Ovary (tissue), 9 donors: ENCODE measurements around the gene ATP9A. TPM values are rescaled to one million over a fixed set of nuclear protein-coding genes. Genes with fewer than 3 reads are reported as not detected.

Source experiments
- DNase-seq, 5 donors: peaks; one replicate each; pipeline ENCODE4 v3.0.0-alpha.2; 2019 to 2020
- H3K27ac ChIP-seq, 2 donors: fragments of 200-600 bp; one replicate each; pipeline versions ENCODE4 v1.5.1 to v1.8.0; 2019 to 2022
- H3K27me3 ChIP-seq: fragments of 200-600 bp; one replicate; pipeline ENCODE4 v1.8.0; 2022
- H3K36me3 ChIP-seq: fragments of 200-600 bp; sonication (generic); one replicate; pipeline ENCODE4 v1.5.1; 2019
- H3K4me1 ChIP-seq: one replicate; pipeline ENCODE4 v1.8.1; 2013; ENCODE audit warnings: mild to moderate bottlenecking, moderate library complexity; ENCODE audit not compliant: insufficient read depth
- H3K4me3 ChIP-seq: fragments of 200-600 bp; sonication (generic); one replicate; pipeline ENCODE4 v1.5.1; 2017
- H3K9me3 ChIP-seq, 2 donors: fragments of 200-600 bp in 1 of 2; sonication (generic) in 1 of 2; one replicate each; pipeline versions ENCODE4 v1.5.1 to v1.8.1; 2013 to 2019; ENCODE audit warnings: mild to moderate bottlenecking in 1 of 2, moderate library complexity in 1 of 2
- CTCF ChIP-seq, 3 donors: fragments of 450-650 bp in 2 of 3; fragments of 200-600 bp in 1 of 3; IDR thresholded peaks; one replicate each; pipeline versions ENCODE4 v1.5.1 to v1.8.0; 2016 to 2022; ENCODE audit warnings: antibody characterized with exemption in 3 of 3, mild to moderate bottlenecking in 1 of 3
- EP300 ChIP-seq: sonication (generic); formaldehyde crosslinking; IDR thresholded peaks from one replicate; pipeline ENCODE4 v1.6.1; 2017; ENCODE audit warnings: antibody characterized with exemption
- POLR2A ChIP-seq: fragments of 450-650 bp; IDR thresholded peaks from one replicate; pipeline ENCODE4 v1.6.1; 2017; ENCODE audit warnings: antibody characterized with exemption, mild to moderate bottlenecking, moderate library complexity
- WGBS, 3 donors: extraction: QIAGEN DNeasy Blood & Tissue Kit in 1 of 3; methylation state at CpG; one replicate each; pipeline versions ENCODE4 v1.1.5 to v1.1.7; 2013 to 2017; 5-methylcytosine and 5-hydroxymethylcytosine counted together
- intact Hi-C, 4 donors: fragments of 100-400 bp; cut with DNase I; formaldehyde crosslinking; loops; one replicate each; pipeline versions ENCODE4 v1.11.0 to v1.15.1; 2022 to 2023
- polyA plus RNA-seq, 2 donors: library from polyadenylated mRNA; stranded (reverse); fragments of 200-250 nt in 1 of 2; fragments of 350-450 nt in 1 of 2; fragmentation: Illumina TruSeq in 1 of 2; extraction: RNeasy Lipid Tissue Mini Kit (QIAGEN cat#74804) in 1 of 2; gene quantifications; one replicate each; pipeline ENCODE4 v1.2.3, GENCODE V29; 2013 to 2014
- total RNA-seq, 7 donors: library from RNA; depleted of rRNA in 2 of 7; stranded (reverse); fragments of >200 nt in 2 of 7; fragmentation: NEBNext Ultra II Directional in 3 of 7; extraction: Animal tissue kit (Norgen Biotek cat#: 25700) in 3 of 7; gene quantifications; one replicate each; pipeline versions ENCODE4 v1.1.0 to v1.2.4, GENCODE V29; 2016 to 2023
- donor health status: DM: no; HTN: no; CAD: no; lungs with moderate emphysema.
- donor health status: DM: no; HTN: no; CAD: no.
- donor health status: Bipolar disorder and iron deficiency.
- donor health status: DM: yes; HTN: yes; CAD: no.
- donor health status: DM: no; HTN: no; CAD: no.
- donor health status: DM: yes; HTN: yes; CAD: no.

Gene ATP9A
- total and polyA plus RNA-seq, 9 donors, result 12.9 to 44.6 (median 29.2) TPM

- Histone ChIP-seq H3K4me3 (no peak overlapping the region), H3K27me3 (no peaks in the 10 kb centered on the region), H3K9me3 (no peaks in the 10 kb centered on the region), H3K36me3 (no peaks in the 10 kb centered on the region), H3K27ac (no peak overlapping the region), H3K4me1 (no peaks in the 10 kb centered on the region)
- intact Hi-C loops, result no loop called here
- no peak for DNase-seq
- TF ChIP-seq POLR2A (no peak), CTCF (IDR thresholded peaks at IDR 0.05) (no peak), EP300 (no peak)
Measured at GRCh38 chr20:51581571-51581970, 186.6 kb downstream of the ATP9A start.

GRCh38 chr20:51579137-51579536 is 189.1 kb downstream of the ATP9A start:
- Histone ChIP-seq H3K27me3 (no peaks in the 10 kb centered on the region), H3K27ac (no peak overlapping the region), H3K4me3 (no peak overlapping the region), H3K9me3 (peaks cover 0 to 6% of the 10 kb centered on the region in 2 donors), H3K4me1 (no peaks in the 10 kb centered on the region), H3K36me3 (no peaks in the 10 kb centered on the region)
- WGBS, 3 donors, result 66 to 81% (median 68%) methylated on average over 8 of the region's 8 CpGs
- intact Hi-C loops, result no loop called here
- DNase-seq, result no peak
- TF ChIP-seq CTCF (IDR thresholded peaks at IDR 0.05) (no peak), POLR2A (no peak), EP300 (no peak)

GRCh38 chr20:51578145-51578459 is 190.1 kb downstream of the ATP9A start:
- intact Hi-C loops, result no loop called here

GRCh38 chr20:51577432-51578144 is 190.6 kb downstream of the ATP9A start:
- Histone ChIP-seq H3K27me3 (no peaks in the 10 kb centered on the region), H3K36me3 (no peaks in the 10 kb centered on the region), H3K9me3 (peaks cover 0 to 6% of the 10 kb centered on the region in 2 donors), H3K27ac (no peak overlapping the region), H3K4me3 (no peak overlapping the region), H3K4me1 (no peaks in the 10 kb centered on the region)
- WGBS, 3 donors, result 87 to 91% (median 87%) methylated on average over 11 of the region's 11 CpGs
- intact Hi-C loops, result no loop called here
- TF ChIP-seq CTCF (IDR thresholded peaks at IDR 0.05) (no peak), POLR2A (no peak), EP300 (no peak)
- DNase-seq, result no peak

More at GRCh38 chr20:51578145-51578459, 190.1 kb downstream of the ATP9A start:
- no peak for DNase-seq
- Histone ChIP-seq H3K36me3 (no peaks in the 10 kb centered on the region), H3K27ac (no peak overlapping the region), H3K27me3 (no peaks in the 10 kb centered on the region), H3K4me1 (no peaks in the 10 kb centered on the region), H3K4me3 (no peak overlapping the region), H3K9me3 (peaks cover 0 to 6% of the 10 kb centered on the region in 2 donors)
- TF ChIP-seq EP300 (no peak), CTCF (IDR thresholded peaks at IDR 0.05) (no peak), POLR2A (no peak)
- 86 to 97% (median 87%) methylated on average over 2 of the region's 2 CpGs for WGBS, 3 donors
